ENCODE measurements around the gene GART. TPM values are rescaled to one million over a fixed set of nuclear protein-coding genes. Genes with fewer than 3 reads are reported as not detected.

The GART gene
- total RNA-seq, 1 experiment from 2014 or later, result 142 TPM

DNA sequence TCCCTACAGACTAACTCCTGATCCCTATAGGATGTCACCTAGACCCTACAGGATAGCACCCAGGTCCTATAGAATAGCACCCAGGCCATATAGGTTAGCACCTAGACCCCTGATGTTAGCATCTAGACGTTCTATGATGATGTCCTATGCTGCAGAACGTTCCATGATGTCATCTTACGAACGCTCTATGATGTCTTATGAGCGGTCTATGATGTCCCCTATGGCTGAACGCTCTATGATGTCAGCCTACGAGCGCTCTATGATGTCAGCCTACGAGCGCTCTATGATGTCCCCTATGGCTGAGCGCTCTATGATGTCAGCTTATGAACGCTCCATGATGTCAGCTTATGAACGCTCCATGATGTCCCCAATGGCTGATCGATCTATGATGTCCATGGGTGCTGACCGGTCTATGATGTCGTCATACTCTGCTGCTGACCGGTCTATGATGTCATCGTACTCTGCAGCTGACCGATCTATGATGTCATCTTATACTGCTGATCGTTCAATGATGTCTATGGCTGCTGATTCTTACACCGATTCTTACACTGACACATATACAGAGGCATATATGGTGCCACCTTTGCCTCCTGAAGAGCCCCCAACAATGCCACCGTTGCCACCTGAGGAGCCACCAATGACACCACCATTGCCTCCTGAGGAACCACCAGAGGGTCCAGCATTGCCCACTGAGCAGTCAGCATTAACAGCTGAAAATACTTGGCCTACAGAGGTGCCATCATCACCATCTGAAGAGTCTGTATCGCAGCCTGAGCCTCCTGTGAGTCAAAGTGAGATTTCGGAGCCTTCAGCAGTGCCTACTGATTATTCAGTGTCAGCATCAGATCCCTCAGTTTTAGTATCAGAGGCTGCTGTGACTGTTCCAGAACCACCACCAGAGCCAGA lies 10.4 kb upstream of the GART start:
- H2AFZ ChIP-seq (ENCODE audit: low read length), result no peak overlapping the region
- H3K27ac ChIP-seq (ENCODE audit: low read length), result no peak overlapping the region
- BruUV-seq (replicated peaks), result no TSS peak
- no peaks in the 10 kb centered on the region for H3K9me3 ChIP-seq (ENCODE audit: low read length)
- intact Hi-C loops (cut with micrococcal nuclease), result no loop called here
- H3K79me2 ChIP-seq (ENCODE audit: low read length), result peaks cover 99% of the 10 kb centered on the region
- no peak overlapping the region for H3K4me2 ChIP-seq (ENCODE audit: low read length)
- no peak overlapping the region for H3K9ac ChIP-seq (ENCODE audit: low read length)
- H4K20me1 ChIP-seq (ENCODE audit: low read length), result peaks cover 91% of the 10 kb centered on the region
- TF ChIP-seq EZH2 (IDR thresholded peaks at IDR 0.05; ENCODE audit: low read length, unreplicated experiment), result no peak
- TF ChIP-seq EZH2phosphoT487 (IDR thresholded peaks at IDR 0.05; ENCODE audit: borderline replicate concordance, low read length), result no peak
- TF ChIP-seq, protein P1, sequence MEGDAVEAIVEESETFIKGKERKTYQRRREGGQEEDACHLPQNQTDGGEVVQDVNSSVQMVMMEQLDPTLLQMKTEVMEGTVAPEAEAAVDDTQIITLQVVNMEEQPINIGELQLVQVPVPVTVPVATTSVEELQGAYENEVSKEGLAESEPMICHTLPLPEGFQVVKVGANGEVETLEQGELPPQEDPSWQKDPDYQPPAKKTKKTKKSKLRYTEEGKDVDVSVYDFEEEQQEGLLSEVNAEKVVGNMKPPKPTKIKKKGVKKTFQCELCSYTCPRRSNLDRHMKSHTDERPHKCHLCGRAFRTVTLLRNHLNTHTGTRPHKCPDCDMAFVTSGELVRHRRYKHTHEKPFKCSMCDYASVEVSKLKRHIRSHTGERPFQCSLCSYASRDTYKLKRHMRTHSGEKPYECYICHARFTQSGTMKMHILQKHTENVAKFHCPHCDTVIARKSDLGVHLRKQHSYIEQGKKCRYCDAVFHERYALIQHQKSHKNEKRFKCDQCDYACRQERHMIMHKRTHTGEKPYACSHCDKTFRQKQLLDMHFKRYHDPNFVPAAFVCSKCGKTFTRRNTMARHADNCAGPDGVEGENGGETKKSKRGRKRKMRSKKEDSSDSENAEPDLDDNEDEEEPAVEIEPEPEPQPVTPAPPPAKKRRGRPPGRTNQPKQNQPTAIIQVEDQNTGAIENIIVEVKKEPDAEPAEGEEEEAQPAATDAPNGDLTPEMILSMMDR (conservative IDR thresholded peaks at IDR 0.05; ENCODE audit: low read depth, low read length), result no peak
- no peak for DNase-seq
- H3K4me3 ChIP-seq (ENCODE audit: low read length), result no peak overlapping the region
- no peaks in the 10 kb centered on the region for H3K9me2 ChIP-seq (replicated peaks; ENCODE audit: low read length)
- H3K4me1 ChIP-seq (ENCODE audit: insufficient read depth, low read length), result no peaks in the 10 kb centered on the region
- H3K36me3 ChIP-seq (ENCODE audit: low read depth, low read length), result peaks cover 87% of the 10 kb centered on the region
- ChIA-PET CTCF (no interaction called here), POLR2A (ENCODE audit: unreplicated experiment) (no interaction called here)
- H3K27me3 ChIP-seq (ENCODE audit: low read length), result no peaks in the 10 kb centered on the region
- ATAC-seq, result no peak
- no peaks in the 10 kb centered on the region for H3F3A ChIP-seq (ENCODE audit: low read length, unreplicated experiment)

DNA sequence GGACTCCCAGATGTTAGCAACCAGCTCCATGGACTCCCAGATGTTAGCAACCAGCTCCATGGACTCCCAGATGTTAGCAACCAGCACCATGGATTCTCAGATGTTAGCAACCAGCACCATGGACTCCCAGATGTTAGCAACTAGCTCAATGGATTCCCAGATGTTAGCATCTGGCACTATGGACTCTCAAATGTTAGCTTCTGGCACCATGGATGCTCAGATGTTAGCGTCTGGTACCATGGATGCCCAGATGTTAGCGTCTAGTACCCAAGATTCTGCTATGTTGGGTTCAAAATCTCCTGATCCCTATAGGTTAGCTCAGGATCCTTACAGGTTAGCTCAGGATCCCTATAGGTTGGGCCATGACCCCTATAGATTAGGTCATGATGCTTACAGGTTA lies 9.7 kb upstream of the GART start:
- peaks cover 90% of the 10 kb centered on the region for H4K20me1 ChIP-seq (ENCODE audit: low read length)
- no peaks in the 10 kb centered on the region for H3K27me3 ChIP-seq (ENCODE audit: low read length)
- H3K4me2 ChIP-seq (ENCODE audit: low read length), result no peak overlapping the region
- CTCF ChIA-PET, result no interaction called here
- intact Hi-C loops (cut with micrococcal nuclease), result no loop called here
- H3K27ac ChIP-seq (ENCODE audit: low read length), result no peak overlapping the region
- H3F3A ChIP-seq (ENCODE audit: low read length, unreplicated experiment), result no peaks in the 10 kb centered on the region
- no peaks in the 10 kb centered on the region for H3K4me1 ChIP-seq (ENCODE audit: insufficient read depth, low read length)
- BruUV-seq (replicated peaks), result no TSS peak
- H3K9ac ChIP-seq (ENCODE audit: low read length), result no peak overlapping the region
- no peak for ATAC-seq
- H3K4me3 ChIP-seq (ENCODE audit: low read length), result no peak overlapping the region
- POLR2A ChIA-PET (ENCODE audit: unreplicated experiment), result no interaction called here
- no peak overlapping the region for H2AFZ ChIP-seq (ENCODE audit: low read length)
- H3K9me2 ChIP-seq (replicated peaks; ENCODE audit: low read length), result no peaks in the 10 kb centered on the region
- H3K9me3 ChIP-seq (ENCODE audit: low read length), result no peaks in the 10 kb centered on the region
- no peak for TF ChIP-seq EZH2phosphoT487 (IDR thresholded peaks at IDR 0.05; ENCODE audit: borderline replicate concordance, low read length)
- TF ChIP-seq EZH2 (IDR thresholded peaks at IDR 0.05; ENCODE audit: low read length, unreplicated experiment), result no peak
- TF ChIP-seq, protein P1 (conservative IDR thresholded peaks at IDR 0.05; ENCODE audit: low read depth, low read length), result no peak
- H3K36me3 ChIP-seq (ENCODE audit: low read depth, low read length), result peaks cover 86% of the 10 kb centered on the region
- H3K79me2 ChIP-seq (ENCODE audit: low read length), result peaks cover 99% of the 10 kb centered on the region
- DNase-seq, result no peak

Data from PC-3 (cell line).